Measurements from ENCODE around the gene BRSK1.

Gene BRSK1

DNA sequence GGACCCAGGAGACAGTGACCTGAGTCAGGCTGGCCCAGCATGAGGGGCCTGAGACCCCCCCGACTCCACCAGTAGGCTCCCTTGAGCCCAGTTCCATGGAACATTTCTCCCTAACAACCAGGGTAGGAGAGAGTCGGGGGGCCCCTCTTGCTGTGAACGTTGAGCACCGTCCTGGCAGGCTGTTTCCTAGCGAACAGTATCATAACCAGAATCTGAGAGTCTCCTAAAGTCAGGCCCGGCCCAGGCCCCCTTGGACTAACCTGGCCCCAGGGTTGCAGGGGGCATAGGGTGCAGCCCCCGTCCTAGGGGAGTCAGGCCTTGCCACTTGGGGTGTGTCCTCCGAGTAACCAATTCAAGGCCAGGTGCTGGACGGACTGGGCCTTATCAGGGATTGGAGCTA is 27.6 kb downstream of the BRSK1 start:
- CTCF ChIA-PET, result interaction anchor here (7.7 kb wide), 1 partner anchor 9 kb away, joined by 42 read pairs; no protein-coding TSS in a partner anchor
- TF ChIP-seq, protein P1, sequence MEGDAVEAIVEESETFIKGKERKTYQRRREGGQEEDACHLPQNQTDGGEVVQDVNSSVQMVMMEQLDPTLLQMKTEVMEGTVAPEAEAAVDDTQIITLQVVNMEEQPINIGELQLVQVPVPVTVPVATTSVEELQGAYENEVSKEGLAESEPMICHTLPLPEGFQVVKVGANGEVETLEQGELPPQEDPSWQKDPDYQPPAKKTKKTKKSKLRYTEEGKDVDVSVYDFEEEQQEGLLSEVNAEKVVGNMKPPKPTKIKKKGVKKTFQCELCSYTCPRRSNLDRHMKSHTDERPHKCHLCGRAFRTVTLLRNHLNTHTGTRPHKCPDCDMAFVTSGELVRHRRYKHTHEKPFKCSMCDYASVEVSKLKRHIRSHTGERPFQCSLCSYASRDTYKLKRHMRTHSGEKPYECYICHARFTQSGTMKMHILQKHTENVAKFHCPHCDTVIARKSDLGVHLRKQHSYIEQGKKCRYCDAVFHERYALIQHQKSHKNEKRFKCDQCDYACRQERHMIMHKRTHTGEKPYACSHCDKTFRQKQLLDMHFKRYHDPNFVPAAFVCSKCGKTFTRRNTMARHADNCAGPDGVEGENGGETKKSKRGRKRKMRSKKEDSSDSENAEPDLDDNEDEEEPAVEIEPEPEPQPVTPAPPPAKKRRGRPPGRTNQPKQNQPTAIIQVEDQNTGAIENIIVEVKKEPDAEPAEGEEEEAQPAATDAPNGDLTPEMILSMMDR (IDR thresholded peaks at IDR 0.05; ENCODE audit: control extremely low read depth, extremely low read depth, low read depth, missing control alignments), result no peak
- no peak for DNase-seq (ENCODE audit: extremely low spot score)
- POLR2A ChIA-PET, result no interaction called here

DNA sequence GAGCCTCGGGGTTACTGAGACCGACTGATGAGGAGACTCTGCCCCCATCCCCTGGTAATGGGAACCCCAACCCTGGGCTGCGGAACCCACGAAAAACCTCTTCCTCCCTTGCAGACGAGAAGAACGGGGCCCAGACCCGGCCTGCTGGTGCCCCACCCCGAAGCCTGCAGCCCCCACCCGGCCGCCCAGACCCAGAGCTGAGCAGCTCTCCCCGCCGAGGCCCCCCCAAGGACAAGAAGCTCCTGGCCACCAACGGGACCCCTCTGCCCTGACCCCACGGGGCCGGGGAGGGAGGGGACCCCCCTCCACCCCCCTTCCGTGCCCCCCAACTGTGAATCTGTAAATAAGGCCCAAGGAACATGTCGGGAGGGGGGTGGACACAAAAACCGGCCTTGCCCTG is 28.0 kb downstream of the BRSK1 start:
- no peak for DNase-seq (ENCODE audit: extremely low spot score)
- POLR2A ChIA-PET, result no interaction called here
- TF ChIP-seq, protein P1 (IDR thresholded peaks at IDR 0.05; ENCODE audit: control extremely low read depth, extremely low read depth, low read depth, missing control alignments), result no peak
- CTCF ChIA-PET, result interaction anchor here (7.7 kb wide), 1 partner anchor 10 kb away, joined by 42 read pairs; no protein-coding TSS in a partner anchor

DNA sequence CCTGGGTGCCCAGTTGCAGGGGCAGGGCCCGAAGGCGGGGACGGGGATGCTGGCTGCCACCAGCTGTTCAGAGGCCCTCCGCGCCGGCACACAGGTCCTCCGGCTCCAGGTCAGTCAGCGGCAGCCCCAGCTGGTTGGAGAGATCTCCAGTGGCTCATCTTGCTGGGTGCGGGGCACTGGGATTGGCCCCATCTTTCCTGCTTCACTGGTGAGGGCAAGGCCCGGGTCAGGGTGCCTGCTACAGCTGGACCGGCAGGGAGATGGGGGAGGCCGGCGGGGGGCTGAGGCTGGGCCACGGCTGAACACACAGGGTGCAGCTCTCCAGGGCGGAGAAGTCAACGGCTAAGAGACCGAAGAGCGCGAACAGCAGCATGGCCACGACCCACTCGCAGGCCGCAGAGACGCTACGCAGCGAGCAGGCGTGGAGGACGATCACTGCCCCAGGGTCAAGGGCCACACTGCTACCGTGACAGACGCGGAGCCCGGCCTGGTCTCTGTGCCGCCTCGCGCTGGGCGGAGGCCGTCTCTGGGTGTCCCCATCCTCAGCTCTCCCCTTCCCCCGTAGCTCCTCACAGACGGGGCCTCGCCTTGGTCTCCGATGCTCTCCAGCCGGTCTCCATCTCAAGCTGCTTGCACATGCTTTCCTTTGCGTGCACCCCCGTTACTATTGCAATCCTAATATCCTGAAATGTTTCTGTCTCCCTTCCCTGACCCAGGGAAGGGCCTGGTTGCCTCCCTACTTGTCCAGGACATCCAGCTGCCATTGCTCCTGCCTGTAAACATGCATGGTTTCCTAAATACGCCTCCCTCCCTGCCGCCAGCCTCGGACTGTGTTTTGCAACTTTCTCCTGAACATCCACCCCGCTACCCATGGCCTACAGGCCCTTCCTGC is 29.1 kb downstream of the BRSK1 start:
- TF ChIP-seq, protein P1 (IDR thresholded peaks at IDR 0.05; ENCODE audit: control extremely low read depth, extremely low read depth, low read depth, missing control alignments), result no peak
- CTCF ChIA-PET, result interaction anchor here (7.7 kb wide), 1 partner anchor 11 kb away, joined by 42 read pairs; no protein-coding TSS in a partner anchor
- POLR2A ChIA-PET, result interaction anchor here (0.6 kb wide), 1 partner anchor 92 kb away, joined by 3 read pairs; no protein-coding TSS in a partner anchor
- no peak for DNase-seq (ENCODE audit: extremely low spot score)

DNA sequence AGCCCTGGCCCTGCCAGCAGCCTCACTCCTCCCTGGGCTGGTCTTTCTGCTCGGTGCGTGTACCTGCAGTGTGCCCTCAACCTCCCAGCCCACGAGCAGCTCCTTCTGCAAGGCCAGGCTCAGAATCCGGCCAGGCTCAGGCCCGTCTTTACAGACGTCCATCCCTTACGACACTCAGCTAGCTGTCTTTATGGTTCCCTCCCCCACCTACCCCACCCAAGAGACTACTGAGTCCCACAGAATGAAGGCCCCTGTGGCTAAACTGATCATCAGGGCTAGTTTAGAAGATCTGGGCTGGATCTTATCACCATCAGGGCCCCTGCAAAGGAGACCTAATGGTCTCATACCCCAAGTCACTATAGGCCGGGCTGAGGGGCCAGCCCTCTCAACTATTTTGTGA is 30.6 kb downstream of the BRSK1 start:
- ChIA-PET POLR2A (no interaction called here), CTCF (interaction anchor here (7.7 kb wide), 1 partner anchor 12 kb away, joined by 42 read pairs; no protein-coding TSS in a partner anchor)
- no peak for DNase-seq (ENCODE audit: extremely low spot score)
- TF ChIP-seq, protein P1 (IDR thresholded peaks at IDR 0.05; ENCODE audit: control extremely low read depth, extremely low read depth, low read depth, missing control alignments), result no peak

DNA sequence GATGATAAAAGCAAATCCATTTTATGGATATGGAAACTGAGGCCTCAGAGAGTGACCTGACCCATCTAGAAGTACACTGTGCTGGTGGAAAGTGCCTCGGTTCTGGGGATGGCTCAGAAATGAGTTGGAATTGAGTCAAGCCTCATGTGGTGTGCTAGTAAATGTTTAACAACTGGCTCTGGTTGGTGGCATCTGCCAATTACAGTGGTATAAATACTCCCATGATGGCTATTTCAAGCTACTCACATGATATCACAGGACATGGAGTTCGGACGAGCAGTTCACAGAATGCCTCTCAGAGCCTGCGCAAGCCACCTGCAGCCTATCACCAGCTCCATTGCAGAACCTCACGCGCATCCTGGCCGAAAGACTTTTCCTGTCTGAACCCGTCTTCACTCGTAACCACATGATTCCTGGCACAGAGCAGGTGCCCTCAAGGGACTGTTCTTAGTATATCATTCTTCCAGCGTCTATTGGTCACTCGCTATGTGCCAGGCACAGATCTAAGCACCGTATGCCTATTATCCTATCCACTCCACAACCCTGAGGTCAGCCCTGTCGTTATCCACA is 32.2 kb downstream of the BRSK1 start:
- CTCF ChIA-PET, result interaction anchor here (1.5 to 7.7 kb wide), 2 partner anchors 10 to 14 kb away, joined by 4 to 42 read pairs; no protein-coding TSS in a partner anchor
- POLR2A ChIA-PET, result no interaction called here
- DNase-seq (ENCODE audit: extremely low spot score), result no peak
- TF ChIP-seq, protein P1 (IDR thresholded peaks at IDR 0.05; ENCODE audit: control extremely low read depth, extremely low read depth, low read depth, missing control alignments), result no peak

DNA sequence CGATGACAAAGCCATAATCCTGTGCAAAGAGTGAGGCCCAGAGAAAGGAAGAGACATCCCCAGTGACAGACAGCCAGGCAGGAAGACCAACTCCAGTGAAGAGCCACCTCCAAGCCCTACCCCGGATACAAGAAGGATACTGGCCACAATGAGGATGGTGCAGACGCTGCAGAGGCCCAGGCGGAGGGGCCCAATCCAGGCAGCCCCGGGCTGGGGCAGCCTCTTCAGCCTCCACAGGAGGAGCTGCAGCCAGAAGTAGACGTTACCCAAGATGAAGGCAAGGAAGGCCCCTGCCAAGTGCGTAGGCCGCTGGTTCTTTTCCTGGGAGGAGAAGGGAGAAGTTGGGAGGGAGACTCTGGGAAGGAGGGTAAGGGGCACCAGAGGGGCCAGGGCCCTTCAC is 32.8 kb downstream of the BRSK1 start:
- ChIA-PET POLR2A (no interaction called here), CTCF (interaction anchor here (1.5 to 7.7 kb wide), 3 partner anchors 10 to 15 kb away, joined by 4 to 42 read pairs (median 9); no protein-coding TSS in a partner anchor)
- TF ChIP-seq, protein P1 (IDR thresholded peaks at IDR 0.05; ENCODE audit: control extremely low read depth, extremely low read depth, low read depth, missing control alignments), result no peak
- no peak for DNase-seq (ENCODE audit: extremely low spot score)

Measured in GM10248 (cell line).